ENCODE measurements around the gene TUBA4A.
A peak's percentile ranks its signal among the peaks of the same experiment; 100 is the strongest.
"Not testable (repeated sequence)": the region's sequence is repeated elsewhere in the genome, so short reads cannot be mapped to it uniquely, and the experiment has no call there.

The TUBA4A gene

DNA sequence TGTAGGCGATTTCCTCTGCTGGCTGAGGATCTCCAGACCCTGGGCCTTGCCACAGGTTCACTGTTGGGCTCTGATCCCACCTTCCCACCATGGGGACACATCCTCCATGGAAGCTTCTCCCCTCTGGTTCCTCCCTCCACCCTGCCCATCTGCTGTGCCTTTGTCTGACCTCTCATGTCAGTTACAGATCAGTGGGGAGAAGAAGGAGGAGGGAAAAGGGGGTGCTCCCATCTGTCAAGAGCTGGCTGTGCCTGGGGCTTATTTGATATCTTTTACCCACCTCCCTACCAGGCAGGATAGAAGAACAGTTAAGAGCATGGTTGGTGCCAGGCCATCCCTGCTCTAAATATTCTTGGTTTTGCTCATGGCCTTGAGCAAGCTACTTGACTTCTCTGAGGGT lies 13.2 kb upstream of the TUBA4A start:
- no peak for DNase-seq (ENCODE audit: low read depth)

DNA sequence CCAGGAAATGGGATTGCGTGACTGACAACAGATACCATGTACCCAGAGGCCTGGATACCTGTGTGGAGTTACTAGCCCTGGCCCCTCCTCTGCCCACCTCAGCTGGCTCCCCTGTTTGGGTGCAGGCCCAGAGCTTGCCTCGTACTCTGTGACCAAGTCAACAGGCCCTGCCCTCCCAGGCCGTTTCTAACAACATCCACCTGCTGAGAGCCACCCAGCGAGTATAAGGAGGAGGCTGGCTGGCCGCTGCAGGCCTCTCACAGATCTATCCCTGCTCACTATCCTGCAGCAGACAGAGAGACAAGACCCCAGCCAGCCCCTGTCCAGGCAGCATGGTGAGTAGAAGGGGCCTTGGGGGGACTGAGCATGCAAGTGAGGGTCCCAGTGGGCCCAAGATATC lies 12.5 kb upstream of the TUBA4A start:
- no peak for DNase-seq (ENCODE audit: low read depth)

DNA sequence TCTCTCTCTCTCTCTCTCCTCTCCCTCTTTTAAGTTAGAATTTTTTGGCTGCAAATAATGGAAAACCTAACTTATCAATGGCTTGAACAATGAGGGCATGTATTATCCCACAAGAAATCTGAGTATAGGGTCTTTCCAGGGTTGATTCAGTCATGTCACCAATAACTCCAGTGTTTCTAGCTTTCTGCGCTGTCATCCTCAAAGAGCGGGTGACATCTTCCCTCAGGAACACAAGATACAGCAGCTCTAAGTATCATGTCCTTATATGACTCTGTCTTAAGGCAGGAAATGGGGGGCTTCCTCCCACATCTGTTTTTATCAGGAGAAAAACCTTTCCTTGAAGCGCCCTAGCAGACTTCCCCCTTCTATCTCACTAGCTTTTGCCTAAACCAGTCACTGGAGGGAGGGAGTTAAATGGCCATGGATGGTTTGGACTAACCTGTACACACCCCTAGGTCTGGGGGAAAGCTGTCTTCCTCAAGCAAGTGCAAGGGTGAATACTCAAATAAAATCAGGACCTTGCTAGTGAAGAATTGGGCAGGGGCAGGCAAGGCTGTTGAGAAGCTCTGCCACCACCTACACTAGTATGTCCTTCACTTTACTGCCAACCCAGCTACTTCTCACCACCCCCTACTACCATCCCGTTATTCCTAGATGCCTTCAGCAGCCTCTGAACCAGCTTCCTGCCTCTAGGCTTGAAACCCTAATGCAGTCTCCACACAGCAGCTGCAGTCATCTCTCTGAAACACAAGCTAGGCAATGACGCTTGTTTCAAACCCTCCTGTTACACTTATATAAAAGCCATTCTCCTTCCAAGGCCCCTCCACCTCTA lies 7.5 kb upstream of the TUBA4A start:
- DNase-seq (ENCODE audit: low read depth): no peak

DNA sequence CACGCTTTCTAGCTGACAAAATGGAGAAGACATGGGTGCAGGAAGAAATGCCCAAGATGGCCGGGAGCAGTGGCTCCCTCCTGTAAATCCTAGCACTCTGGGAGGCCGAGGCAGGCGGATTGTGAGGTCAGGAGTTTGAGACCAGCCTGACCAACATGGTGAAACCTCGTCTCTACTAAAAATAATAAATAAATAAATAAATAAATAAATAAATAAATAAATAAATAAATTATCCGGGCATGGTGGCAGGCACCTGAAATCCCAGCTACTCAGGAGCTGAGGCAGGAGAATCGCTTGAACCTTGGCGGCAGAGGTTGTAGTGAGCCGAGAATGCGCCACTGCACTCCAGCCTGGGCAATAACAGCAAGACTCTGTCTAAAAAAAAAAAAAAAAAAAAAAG lies 5.2 kb upstream of the TUBA4A start:
- DNase-seq (ENCODE audit: low read depth): not testable (repeated sequence)

DNA sequence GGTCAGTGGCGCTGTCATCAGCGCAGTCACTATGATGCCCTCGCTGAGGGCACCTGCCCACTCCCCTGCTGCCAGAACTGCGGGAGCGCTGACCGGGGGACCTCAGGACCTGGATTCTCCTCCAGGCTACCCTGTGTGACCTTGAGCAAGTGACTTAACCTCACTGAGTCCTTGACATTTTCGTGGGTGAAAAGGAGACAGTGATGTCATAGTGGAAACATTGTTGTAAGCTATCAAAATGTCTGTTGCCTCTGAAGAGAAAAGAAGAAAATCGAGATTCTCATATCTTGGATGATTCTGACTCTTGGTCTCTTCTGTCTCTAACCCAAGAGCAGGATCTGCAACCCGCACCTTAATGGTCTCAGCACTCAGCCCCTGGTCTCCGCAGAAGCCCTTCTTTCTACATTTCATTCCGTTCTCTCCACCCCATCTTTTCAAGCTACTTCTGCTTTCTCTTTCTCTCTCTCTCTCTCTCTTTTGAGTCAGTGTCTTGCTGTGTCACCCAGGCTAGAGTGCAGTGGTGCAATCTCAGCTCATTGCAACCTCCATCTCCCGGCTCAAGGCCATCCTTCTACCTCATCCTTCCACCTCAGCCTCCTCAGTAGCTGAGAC lies 978 bp upstream of the TUBA4A start:
- DNase-seq (ENCODE audit: low read depth): no peak

DNA sequence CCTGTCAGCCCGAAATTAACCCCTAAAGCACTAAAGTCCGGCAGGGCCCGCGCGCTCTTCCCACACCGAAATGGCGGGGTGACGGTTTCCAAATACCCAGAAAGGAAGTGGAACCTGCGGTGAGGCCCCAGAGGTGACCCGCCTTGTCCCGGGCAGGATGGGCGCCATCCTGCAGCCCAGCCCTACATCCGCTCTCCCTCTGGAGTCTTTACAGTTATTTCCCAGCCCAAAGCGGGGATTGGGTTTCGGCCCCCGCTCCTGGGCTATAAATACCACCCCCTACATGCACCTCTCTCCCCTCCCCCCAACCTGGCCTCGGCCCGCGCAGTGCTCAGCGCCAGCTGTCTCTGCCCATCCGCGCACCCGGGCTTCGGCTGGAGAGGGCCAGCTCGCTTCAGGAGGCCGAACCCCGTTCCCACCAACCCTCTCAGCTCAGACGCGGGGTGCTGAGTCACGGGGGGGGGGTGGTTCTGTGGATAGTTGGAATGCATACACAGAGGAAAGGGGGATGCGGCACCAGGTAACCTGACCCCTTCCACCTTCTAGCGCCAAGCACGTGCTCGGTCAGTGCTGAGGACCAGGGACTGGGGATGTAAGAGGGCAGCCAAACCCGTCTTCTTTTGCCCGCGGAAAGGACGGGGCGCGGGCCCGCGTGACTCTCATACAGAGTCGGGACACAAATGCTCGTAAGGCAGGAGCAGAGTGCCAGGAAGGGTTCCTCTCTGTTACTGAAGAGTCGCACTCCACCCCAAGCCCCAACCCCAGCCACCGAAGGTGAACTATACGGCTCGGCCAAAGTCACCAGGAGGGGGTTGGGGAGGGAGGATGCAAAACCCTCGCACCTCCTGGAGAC lies 592 bp downstream of the TUBA4A start, which contains the start of gene TUBA4B:
TUBA4B (plus strand) TSS at position 344 of the 853 bp plus-strand sequence; CDS start at position 509, 165 bp downstream.
- no peak for DNase-seq (ENCODE audit: low read depth)

DNA sequence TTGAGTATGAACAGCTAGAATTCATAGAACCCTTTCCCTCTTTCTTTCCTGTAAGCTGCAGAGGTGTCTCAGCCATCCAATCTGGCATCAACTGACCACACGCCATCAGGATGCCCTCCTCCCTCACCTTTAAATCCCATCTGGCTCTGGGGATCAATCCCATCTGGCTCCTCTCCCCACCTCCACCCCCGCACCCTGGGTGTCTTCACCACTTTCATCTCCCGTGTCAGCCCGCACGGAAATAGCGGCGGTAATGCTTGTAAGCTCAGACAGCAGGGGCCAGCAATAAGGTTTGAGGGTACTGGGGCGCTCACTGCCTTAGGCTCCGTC lies 1.2 kb downstream of the TUBA4A start:
- DNase-seq (ENCODE audit: low read depth): no peak

DNA sequence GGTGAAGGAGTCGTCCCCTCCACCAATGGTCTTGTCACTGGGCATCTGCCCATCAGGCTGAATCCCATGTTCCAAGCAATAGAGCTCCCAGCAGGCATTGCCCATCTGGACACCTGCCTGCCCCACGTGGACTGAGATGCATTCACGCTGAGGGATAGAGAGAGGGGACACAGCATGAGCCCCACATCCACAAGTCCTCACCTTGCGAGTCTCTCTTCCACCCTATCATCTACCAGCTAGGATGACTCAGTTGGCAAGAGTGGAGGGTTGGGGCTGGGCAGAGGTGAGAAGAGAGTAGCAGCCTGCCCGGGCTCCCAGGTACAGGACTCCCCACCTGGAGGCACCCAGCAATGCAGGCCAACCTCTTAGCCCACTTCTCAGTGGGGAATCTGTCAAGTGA lies 1.6 kb downstream of the TUBA4A start:
- DNase-seq (ENCODE audit: low read depth): no peak

DNA sequence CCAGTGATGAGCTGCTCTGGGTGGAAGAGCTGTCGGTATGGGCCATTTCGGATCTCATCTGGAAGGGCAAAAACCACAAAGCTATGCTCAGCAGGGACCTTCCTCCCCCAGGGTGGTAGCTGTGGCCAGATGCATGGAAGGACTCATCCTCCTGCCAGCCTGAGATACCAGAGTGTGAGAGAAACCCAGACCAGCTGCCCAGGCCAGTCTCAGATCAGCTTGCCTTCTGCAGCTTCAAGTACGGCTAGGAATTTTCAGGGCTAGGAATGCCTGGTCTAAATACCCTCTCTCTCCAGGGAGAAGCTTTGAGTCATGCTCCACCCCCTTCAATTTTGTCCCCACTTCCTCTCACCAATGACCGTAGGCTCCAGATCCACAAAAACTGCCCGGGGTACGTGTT lies 2.1 kb downstream of the TUBA4A start:
- no peak for DNase-seq (ENCODE audit: low read depth)

DNA sequence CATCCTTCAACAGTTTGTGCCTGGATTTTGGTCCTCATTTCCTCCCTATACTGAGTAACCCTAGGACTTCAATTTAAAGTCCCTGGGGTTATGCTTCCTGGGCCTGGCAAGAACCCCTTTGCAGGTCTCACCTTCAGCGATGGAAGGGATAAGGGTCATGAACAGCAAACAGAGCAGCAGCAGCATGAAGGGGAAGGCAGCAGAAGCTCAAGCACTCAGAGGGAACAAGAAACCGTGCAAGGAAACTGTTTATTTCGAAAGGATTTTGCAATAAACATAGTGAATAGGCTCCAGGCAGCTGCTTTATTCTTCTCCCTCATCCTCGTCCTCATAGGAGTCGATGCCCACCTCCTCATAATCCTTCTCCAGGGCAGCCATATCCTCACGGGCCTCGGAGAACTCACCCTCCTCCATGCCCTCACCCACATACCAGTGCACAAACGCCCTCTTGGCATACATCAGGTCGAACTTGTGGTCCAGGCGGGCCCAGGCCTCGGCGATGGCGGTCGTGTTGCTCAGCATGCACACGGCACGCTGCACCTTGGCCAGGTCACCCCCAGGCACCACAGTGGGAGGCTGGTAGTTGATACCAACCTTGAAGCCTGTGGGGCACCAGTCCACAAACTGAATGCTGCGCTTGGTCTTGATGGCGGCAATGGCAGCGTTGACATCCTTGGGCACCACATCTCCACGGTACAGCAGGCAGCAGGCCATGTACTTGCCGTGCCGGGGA lies 3.5 kb downstream of the TUBA4A start:
- DNase-seq (ENCODE audit: low read depth): no peak

DNA sequence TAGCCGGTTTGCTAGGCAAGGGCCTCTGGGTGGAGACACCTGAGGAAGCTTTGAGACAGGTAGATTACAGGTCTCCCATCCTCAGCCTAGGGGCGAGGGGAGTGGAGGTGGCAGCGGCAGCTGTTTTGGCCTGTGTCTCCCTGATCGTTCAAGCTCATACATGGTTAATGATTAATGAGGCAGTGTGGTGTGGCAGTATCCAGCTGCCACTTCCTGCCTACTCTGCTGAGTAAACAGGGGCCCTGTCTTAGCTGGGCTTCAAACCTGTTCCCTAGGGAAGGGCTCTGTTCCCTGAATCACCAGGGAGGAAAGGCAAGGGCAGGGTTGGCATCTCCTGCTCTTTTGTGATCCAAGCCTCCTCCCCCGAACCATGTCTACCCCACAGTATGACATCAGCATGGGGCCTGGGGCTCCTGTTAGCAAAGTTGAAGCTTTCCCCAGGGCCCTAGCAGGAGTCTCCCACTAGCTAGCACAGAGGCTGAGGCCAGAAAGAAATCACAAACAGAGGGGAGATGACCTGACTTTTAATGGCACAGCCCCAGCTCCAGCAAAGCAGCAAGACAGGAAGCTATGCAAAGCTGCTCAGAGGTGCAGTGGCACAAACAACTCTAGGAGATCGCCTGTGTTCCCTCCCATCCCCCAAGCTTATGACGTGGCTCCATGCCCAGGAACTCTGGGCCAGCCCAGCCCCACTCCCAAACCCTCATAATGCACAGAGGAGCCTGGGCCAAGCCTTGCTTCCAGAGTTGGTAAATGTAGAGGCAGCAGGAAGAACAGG lies 4.3 kb downstream of the TUBA4A start:
- DNase-seq (ENCODE audit: low read depth): no peak

DNA sequence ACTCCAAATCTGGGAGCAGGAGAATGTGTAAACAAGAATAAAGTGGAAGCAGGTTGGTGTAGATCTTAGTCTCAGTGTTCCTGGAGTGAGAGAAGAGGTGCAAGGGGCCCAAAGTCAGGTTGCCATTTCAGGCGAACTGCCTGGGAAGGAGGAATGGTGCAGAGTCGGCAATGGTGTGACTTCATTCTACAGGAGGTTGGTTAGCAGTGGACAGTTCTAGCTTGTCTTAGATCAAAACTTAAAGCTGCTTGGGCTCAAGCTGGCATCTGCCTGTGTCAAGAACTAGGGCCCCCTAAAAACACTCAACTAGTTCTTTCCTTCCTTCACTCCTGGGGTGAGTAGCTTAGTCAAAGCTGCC lies 4.9 kb downstream of the TUBA4A start:
- DNase-seq (ENCODE audit: low read depth): no peak

DNA sequence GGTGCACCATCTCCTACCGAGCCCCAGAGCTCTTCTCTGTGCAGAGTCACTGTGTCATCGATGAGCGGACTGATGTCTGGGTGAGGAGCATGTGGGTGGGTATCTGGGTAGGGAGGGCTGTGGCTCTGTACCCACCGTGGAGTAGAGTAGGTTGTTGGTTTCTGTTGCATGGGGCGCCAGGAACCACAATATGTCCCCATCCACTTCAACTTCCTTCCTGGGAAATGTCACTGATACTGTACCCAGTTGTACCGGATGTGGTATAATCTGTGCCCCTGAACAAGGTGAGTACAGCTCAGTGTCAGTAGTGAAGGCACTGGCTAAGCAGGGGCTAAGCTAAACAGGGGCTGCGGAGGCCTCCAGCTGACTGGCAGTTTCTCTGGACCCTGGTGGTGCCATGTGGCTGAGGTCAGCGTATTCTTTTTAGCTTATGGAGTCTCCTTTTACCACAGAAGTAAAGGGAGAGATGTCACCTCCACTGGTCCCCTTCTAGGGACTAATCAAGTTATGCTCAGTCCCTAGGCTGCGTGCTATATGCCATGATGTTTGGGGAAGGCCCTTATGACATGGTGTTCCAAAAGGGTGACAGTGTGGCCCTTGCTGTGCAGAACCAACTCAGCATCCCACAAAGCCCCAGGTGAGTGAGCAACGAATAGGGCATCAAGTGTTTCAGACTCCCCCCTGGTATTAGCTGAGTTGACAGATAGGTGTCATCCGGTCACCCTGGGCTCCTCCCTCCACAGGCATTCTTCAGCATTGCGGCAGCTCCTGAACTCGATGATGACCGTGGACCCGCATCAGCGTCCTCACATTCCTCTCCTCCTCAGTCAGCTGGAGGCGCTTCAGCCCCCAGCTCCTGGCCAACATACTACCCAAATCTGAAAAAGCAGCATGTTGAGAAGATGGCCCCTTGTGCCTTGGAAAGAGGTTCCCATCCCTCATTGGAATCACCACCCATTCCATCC lies 5.8 kb downstream of the TUBA4A start:
- DNase-seq (ENCODE audit: low read depth): peak; percentile 30

DNA sequence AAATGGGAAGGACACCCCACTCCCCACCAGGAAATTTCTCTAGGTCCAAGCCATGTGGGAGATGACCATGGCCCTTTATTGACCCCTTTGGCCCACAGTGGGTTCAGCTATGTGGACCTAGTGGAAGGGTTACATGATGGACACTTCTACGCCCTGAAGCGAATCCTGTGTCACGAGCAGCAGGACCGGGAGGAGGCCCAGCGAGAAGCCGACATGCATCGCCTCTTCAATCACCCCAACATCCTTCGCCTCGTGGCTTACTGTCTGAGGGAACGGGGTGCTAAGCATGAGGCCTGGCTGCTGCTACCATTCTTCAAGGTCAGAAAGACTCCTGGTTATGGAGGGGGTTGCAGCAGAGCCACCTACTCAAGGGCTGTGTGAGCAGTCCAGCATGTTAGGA lies 7.2 kb downstream of the TUBA4A start:
- no peak for DNase-seq (ENCODE audit: low read depth)

DNA sequence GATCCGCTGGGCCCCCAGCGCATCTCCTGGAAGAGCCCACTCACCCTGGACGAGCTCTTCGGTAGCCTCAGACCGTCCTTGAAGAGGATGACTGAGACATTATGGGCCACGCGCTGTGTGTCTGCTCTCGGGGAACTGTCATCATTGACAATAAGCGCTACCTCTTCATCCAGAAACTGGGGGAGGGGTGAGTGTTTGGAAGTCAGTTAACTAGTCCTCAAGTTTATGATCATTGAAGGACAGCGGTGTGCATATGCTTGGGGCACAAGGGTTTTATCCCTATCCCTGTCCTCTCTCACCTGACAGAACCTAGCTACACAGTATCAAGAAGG lies 7.9 kb downstream of the TUBA4A start:
- no peak for DNase-seq (ENCODE audit: low read depth)

DNA sequence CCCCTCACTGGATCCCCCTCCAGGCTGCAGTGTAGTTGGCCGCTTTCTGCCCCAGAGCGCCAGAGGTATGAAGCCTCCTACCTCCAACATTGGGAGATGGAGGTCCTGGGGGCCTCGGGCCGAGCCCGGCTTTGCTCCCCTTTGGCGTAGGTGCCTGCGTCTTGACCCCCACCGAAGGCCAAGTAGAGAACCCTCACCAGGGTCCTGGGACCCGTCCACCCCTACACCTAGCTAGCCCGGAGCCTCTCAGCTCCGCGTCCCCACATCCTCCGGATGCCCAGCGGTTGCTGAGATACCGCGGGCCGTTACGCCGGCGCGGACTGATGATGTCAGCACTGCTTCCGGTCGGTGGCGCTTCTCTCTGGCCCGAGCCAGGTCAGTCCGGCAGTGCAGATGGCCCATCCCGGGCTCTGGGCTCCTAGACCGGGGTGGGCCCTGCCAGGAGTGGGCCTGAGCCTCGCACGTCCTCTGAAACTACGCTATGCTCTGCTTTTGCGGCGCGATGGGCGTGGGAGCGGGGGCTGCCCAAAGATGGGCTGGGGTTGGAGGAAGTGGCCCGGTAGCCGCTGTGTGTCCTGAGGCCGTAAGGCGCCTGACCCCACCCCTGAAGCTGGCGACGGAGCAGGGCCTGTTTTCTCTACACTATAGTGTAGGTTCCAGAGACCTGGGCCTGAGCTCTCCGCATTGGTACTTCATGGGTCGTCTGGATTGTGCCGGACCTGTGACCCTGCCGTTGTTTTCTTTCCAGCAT lies 8.4 kb downstream of the TUBA4A start, which contains the start of the genes GLB1L and STK16:
GLB1L (minus strand) TSS at position 297 of the 751 bp plus-strand sequence. CDS start 1,871 bp downstream, outside the sequence.
STK16 (plus strand) TSS at position 332 of the 751 bp plus-strand sequence. CDS start 521 bp downstream, outside the sequence.
- peak; percentile 86 for DNase-seq (ENCODE audit: low read depth)

DNA sequence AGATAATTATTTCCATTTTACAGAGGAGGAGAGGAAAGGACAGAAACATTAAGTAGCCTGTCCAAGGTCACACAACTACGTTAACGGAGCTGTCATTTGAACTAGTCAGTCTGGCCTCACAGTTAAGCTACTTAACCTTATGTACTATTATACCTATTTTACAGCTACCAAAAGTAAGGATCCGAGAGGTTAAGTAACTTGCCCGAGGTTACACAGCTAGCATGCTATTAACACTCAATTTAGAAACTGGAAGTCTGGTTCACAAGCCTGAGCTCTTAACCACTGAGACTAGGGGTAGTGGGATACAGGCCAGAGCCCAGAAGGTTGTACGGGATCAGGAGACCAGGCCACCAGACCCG lies 8.9 kb downstream of the TUBA4A start:
- DNase-seq (ENCODE audit: low read depth): no peak

DNA sequence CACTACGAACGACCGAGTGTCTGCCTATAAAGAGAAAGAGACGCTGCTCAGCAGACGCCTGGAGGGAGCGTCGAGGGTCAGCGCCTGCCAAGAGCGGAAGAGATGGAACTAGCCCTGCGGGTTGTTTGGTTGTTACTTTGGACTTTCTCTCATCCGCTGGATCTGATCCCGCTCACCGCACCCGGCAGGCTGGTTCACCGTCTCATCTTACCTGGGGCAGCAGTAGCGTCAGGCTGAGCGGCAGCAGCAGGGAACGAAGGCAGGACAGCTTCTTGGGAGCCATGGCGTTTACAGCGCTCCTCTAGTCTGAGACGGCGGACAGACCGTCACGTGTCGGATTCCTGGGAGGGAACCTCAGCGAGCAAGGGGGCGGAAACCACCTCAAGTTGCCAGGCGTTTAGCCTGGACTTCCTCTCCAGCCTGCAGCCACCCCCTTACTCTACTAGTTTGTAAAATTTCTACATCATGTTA lies 10.4 kb downstream of the TUBA4A start:
- no peak for DNase-seq (ENCODE audit: low read depth)

DNA sequence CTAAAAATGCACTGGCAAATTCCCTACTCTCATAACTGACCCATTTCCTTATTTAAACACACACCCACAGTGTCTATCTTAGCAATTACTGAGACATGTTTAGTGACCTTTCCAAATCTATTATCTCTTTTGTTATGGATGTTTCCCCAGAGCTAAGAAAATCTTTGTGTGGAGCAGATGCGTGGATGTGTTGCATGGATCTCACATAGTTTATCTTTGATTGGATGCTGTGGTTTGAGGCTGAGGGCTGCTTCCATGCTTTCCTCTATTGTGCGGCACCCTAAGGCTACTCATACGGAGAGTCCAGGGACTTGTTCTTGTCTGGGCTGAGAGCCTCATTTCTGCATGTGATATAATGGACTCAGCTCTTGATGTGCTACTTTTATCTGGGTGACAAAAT lies 19.4 kb downstream of the TUBA4A start:
- no peak for DNase-seq (ENCODE audit: low read depth)
